Measurements from ENCODE around the gene APCDD1L.

DNA sequence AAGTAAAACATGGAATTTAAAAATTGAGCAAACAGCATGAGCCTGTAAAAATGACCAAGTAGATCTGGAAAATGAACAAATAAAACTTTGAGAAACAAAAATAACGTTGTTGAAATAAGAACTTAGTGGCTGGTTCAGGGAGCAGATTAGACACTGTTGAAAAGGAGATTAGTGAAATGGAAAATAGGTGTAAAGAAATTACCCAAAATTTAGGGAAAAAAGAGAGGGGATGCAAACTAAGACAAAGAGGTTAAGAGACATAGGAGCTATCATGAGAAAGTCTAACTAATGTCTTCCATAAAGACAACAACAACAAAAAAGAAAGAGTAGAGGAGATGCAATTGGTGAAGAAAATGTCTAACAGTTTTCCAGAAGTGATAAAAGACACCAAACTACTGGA, 29.0 kb downstream of the APCDD1L start:
- no peak for TF ChIP-seq POLR2A (IDR thresholded peaks at IDR 0.05)
- TF ChIP-seq, protein P1, sequence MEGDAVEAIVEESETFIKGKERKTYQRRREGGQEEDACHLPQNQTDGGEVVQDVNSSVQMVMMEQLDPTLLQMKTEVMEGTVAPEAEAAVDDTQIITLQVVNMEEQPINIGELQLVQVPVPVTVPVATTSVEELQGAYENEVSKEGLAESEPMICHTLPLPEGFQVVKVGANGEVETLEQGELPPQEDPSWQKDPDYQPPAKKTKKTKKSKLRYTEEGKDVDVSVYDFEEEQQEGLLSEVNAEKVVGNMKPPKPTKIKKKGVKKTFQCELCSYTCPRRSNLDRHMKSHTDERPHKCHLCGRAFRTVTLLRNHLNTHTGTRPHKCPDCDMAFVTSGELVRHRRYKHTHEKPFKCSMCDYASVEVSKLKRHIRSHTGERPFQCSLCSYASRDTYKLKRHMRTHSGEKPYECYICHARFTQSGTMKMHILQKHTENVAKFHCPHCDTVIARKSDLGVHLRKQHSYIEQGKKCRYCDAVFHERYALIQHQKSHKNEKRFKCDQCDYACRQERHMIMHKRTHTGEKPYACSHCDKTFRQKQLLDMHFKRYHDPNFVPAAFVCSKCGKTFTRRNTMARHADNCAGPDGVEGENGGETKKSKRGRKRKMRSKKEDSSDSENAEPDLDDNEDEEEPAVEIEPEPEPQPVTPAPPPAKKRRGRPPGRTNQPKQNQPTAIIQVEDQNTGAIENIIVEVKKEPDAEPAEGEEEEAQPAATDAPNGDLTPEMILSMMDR (IDR thresholded peaks at IDR 0.05), result no peak

Measured in heart left ventricle (tissue), 13 donors.